ENCODE results near the gene C5orf63. TPM values are rescaled to one million over a fixed set of nuclear protein-coding genes. Genes with fewer than 3 reads are reported as not detected.

Gene C5orf63
- total RNA-seq, 1 experiment from 2014 or later: 1.2 TPM

- no peak overlapping the region for H2AFZ ChIP-seq (ENCODE audit: low read length)
- H2BK12ac ChIP-seq (ENCODE audit: insufficient read length, low read depth, low read length): no peak overlapping the region
- H3K23ac ChIP-seq (ENCODE audit: insufficient read length, low read depth, low read length): no peak overlapping the region
- H2BK20ac ChIP-seq (ENCODE audit: low read depth, low read length, poor library complexity, severe bottlenecking): no peak overlapping the region
- no peak overlapping the region for H3K14ac ChIP-seq (ENCODE audit: insufficient read depth, low read length)
- H2AK5ac ChIP-seq (ENCODE audit: insufficient read length, low read length): no peak overlapping the region
- H3K4me1 ChIP-seq (ENCODE audit: insufficient read depth, low read length): no peaks in the 10 kb centered on the region
- H3K27ac Mint-ChIP-seq: no peak overlapping the region
- peaks cover 7 to 10% (median 7%) of the 10 kb centered on the region in 3 experiments for H3K36me3 Mint-ChIP-seq (ENCODE audit: insufficient read depth in 1 of 3, low read depth in 3 of 3)
- H4K8ac ChIP-seq (replicated peaks; ENCODE audit: insufficient read length, low read depth, low read length): no peak overlapping the region
- no peaks in the 10 kb centered on the region for H3K27me3 ChIP-seq (ENCODE audit: insufficient read depth, low read length)
- no peaks in the 10 kb centered on the region for H3K79me2 ChIP-seq (ENCODE audit: insufficient read depth, low read length)
- H3K23me2 ChIP-seq (ENCODE audit: insufficient read length, low read depth, low read length, poor library complexity, severe bottlenecking): no peaks in the 10 kb centered on the region
- no peak overlapping the region for H3K4ac ChIP-seq (ENCODE audit: low read depth, low read length)
- H2BK120ac ChIP-seq (ENCODE audit: low read depth, low read length, poor library complexity, severe bottlenecking): no peak overlapping the region
- no peak overlapping the region for H4K5ac ChIP-seq (ENCODE audit: insufficient read length, low read depth, low read length)
- H3K9ac ChIP-seq (ENCODE audit: extremely low read depth, insufficient read length, low read length): no peak overlapping the region
- H2BK5ac ChIP-seq (ENCODE audit: insufficient read length, low read length): no peak overlapping the region
- H3K4me1 Mint-ChIP-seq: peaks cover 9 to 12% of the 10 kb centered on the region in 2 experiments; a peak in 3 of 4 replicates
- H3K27ac ChIP-seq (ENCODE audit: insufficient read length, low read depth, low read length): no peak overlapping the region
- no peak overlapping the region for H3K56ac ChIP-seq (ENCODE audit: insufficient read length, low read depth, low read length)
- peaks cover 6 to 10% of the 10 kb centered on the region in 2 experiments for H3K9me3 Mint-ChIP-seq
- no peak overlapping the region for H3K18ac ChIP-seq (ENCODE audit: insufficient read length, low read depth, low read length)
- H3K79me1 ChIP-seq (ENCODE audit: insufficient read depth, low read depth, low read length, poor library complexity, severe bottlenecking): no peaks in the 10 kb centered on the region
- H4K91ac ChIP-seq (ENCODE audit: insufficient read length, low read depth, low read length): no peak overlapping the region
- H3K4me3 Mint-ChIP-seq: no peak overlapping the region
- no CpG with 5 or more reads among the region's 1 CpG for WGBS (ENCODE audit: extremely low coverage, insufficient read length, low lambda C conversion rate)
- H3T11ph ChIP-seq (ENCODE audit: low read length): no peak overlapping the region
- no peaks in the 10 kb centered on the region for H3K9me3 ChIP-seq (ENCODE audit: control insufficient read depth, low read depth, low read length)
- no peak overlapping the region for H3K4me2 ChIP-seq (ENCODE audit: insufficient read depth, insufficient read length, low read length)
- H4K20me1 ChIP-seq (ENCODE audit: control insufficient read depth, insufficient read depth, insufficient read length): no peaks in the 10 kb centered on the region
- H3K27me3 Mint-ChIP-seq (ENCODE audit: low read depth): no peaks in the 10 kb centered on the region
- no peak overlapping the region for H2BK15ac ChIP-seq (ENCODE audit: low read depth, low read length)
- TF ChIP-seq, protein P1, sequence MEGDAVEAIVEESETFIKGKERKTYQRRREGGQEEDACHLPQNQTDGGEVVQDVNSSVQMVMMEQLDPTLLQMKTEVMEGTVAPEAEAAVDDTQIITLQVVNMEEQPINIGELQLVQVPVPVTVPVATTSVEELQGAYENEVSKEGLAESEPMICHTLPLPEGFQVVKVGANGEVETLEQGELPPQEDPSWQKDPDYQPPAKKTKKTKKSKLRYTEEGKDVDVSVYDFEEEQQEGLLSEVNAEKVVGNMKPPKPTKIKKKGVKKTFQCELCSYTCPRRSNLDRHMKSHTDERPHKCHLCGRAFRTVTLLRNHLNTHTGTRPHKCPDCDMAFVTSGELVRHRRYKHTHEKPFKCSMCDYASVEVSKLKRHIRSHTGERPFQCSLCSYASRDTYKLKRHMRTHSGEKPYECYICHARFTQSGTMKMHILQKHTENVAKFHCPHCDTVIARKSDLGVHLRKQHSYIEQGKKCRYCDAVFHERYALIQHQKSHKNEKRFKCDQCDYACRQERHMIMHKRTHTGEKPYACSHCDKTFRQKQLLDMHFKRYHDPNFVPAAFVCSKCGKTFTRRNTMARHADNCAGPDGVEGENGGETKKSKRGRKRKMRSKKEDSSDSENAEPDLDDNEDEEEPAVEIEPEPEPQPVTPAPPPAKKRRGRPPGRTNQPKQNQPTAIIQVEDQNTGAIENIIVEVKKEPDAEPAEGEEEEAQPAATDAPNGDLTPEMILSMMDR (conservative IDR thresholded peaks at IDR 0.05): no peak
- no peak for DNase-seq
Observed at GRCh38 chr5:127060470-127060985, 12.8 kb downstream of the C5orf63 start.

Data from H9 (cell line).